WTC11 (cell line): ENCODE results near the gene OR10A6.

ENCODE experiments used
- ATF1 ChIP-seq: sonication (generic); formaldehyde crosslinking; IDR thresholded peaks from 2 replicates; pipeline ENCODE4 v1.8.1; 2023; ENCODE audit warnings: mild to moderate bottlenecking, moderate library complexity, missing genetic modification reagents
- CBFB ChIP-seq: sonication (generic); formaldehyde crosslinking; IDR thresholded peaks from 2 replicates; pipeline ENCODE4 v1.8.1; 2022; ENCODE audit warnings: mild to moderate bottlenecking, low read depth, missing genetic modification reagents
- CREB1 ChIP-seq: sonication (generic); formaldehyde crosslinking; IDR thresholded peaks from 2 replicates; pipeline ENCODE4 v1.8.0; 2023; ENCODE audit warnings: mild to moderate bottlenecking, missing genetic modification reagents
- FOXP4 ChIP-seq: sonication (generic); formaldehyde crosslinking; IDR thresholded peaks from 2 replicates; pipeline ENCODE4 v1.8.0; 2022; ENCODE audit warnings: mild to moderate bottlenecking, missing genetic modification reagents
- IRF2 ChIP-seq: sonication (generic); formaldehyde crosslinking; IDR thresholded peaks from 2 replicates; pipeline ENCODE4 v1.8.0; 2022; ENCODE audit warnings: low read depth, missing genetic modification reagents, borderline replicate concordance
- NFYB ChIP-seq: sonication (generic); formaldehyde crosslinking; conservative IDR thresholded peaks from 2 replicates; pipeline ENCODE4 v1.8.0; 2022; ENCODE audit warnings: low read depth, missing genetic modification reagents
- SMAD3 ChIP-seq: sonication (generic); formaldehyde crosslinking; IDR thresholded peaks from 2 replicates; pipeline ENCODE4 v1.8.0; 2022; ENCODE audit warnings: missing genetic modification reagents, mild to moderate bottlenecking, borderline replicate concordance
- SP1 ChIP-seq: sonication (generic); formaldehyde crosslinking; conservative IDR thresholded peaks from 2 replicates; pipeline ENCODE4 v1.8.1; 2022; ENCODE audit warnings: missing genetic modification reagents
- TCF7 ChIP-seq: sonication (generic); formaldehyde crosslinking; IDR thresholded peaks from 2 replicates; pipeline ENCODE4 v1.8.0; 2022; ENCODE audit warnings: mild to moderate bottlenecking, low read depth, missing genetic modification reagents, moderate library complexity
- TEAD4 ChIP-seq: sonication (generic); formaldehyde crosslinking; IDR thresholded peaks from 2 replicates; pipeline ENCODE4 v1.8.0; 2022; ENCODE audit warnings: mild to moderate bottlenecking, missing genetic modification reagents
- USF1 ChIP-seq: sonication (generic); formaldehyde crosslinking; IDR thresholded peaks from 2 replicates; pipeline ENCODE4 v1.8.0; 2022; ENCODE audit warnings: mild to moderate bottlenecking, missing genetic modification reagents
- TF ChIP-seq, protein P1 (sequence below): fragments of 200-600 bp; IDR thresholded peaks from 2 replicates; pipeline ENCODE4 v1.8.0; 2022; ENCODE audit warnings: antibody characterized with exemption
- TF ChIP-seq, protein P2 (sequence below): sonication (generic); formaldehyde crosslinking; IDR thresholded peaks from 2 replicates; pipeline ENCODE4 v1.8.1; 2023; ENCODE audit warnings: mild to moderate bottlenecking, missing genetic modification reagents, moderate library complexity
- TF ChIP-seq, protein P3 (sequence below): sonication (generic); formaldehyde crosslinking; conservative IDR thresholded peaks from 2 replicates; pipeline ENCODE4 v1.8.1; 2022; ENCODE audit warnings: mild to moderate bottlenecking, missing genetic modification reagents

DNA sequence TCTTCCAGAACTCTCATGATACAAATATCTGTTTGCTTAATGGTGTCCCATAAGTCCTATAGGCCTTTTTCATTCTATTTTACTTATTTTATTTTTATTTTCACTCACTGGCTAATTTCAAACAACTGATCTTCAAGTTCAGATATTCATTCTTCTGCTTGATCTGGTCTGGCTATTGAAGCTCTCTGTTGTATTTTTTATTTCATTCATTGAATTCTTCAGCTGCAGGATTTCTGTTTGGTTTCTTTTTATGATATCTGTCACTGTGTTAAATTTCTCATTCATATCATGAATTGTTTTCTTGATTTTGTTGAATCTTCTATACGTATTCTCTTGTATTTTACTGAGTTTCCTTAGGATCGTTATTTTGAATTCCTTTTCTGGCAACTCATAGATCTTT lies 13.1 kb upstream of the OR10A6 start:
- TF ChIP-seq CREB1, result no peak
- TF ChIP-seq, protein P1, sequence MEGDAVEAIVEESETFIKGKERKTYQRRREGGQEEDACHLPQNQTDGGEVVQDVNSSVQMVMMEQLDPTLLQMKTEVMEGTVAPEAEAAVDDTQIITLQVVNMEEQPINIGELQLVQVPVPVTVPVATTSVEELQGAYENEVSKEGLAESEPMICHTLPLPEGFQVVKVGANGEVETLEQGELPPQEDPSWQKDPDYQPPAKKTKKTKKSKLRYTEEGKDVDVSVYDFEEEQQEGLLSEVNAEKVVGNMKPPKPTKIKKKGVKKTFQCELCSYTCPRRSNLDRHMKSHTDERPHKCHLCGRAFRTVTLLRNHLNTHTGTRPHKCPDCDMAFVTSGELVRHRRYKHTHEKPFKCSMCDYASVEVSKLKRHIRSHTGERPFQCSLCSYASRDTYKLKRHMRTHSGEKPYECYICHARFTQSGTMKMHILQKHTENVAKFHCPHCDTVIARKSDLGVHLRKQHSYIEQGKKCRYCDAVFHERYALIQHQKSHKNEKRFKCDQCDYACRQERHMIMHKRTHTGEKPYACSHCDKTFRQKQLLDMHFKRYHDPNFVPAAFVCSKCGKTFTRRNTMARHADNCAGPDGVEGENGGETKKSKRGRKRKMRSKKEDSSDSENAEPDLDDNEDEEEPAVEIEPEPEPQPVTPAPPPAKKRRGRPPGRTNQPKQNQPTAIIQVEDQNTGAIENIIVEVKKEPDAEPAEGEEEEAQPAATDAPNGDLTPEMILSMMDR, result no peak
- TF ChIP-seq FOXP4 (CRISPR knock-in tag), result no peak
- TF ChIP-seq TCF7 (CRISPR knock-in tag), result no peak
- TF ChIP-seq IRF2 (CRISPR knock-in tag), result no peak
- no peak for TF ChIP-seq SMAD3 (CRISPR knock-in tag)
- TF ChIP-seq SP1 (CRISPR knock-in tag), result no peak
- TF ChIP-seq ATF1 (CRISPR knock-in tag), result no peak
- TF ChIP-seq CBFB (CRISPR knock-in tag), result no peak
- TF ChIP-seq, protein P2, sequence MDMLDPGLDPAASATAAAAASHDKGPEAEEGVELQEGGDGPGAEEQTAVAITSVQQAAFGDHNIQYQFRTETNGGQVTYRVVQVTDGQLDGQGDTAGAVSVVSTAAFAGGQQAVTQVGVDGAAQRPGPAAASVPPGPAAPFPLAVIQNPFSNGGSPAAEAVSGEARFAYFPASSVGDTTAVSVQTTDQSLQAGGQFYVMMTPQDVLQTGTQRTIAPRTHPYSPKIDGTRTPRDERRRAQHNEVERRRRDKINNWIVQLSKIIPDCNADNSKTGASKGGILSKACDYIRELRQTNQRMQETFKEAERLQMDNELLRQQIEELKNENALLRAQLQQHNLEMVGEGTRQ (CRISPR knock-in tag), result no peak
- no peak for TF ChIP-seq NFYB
- no peak for TF ChIP-seq USF1
- TF ChIP-seq TEAD4 (CRISPR knock-in tag), result no peak
- TF ChIP-seq, protein P3, sequence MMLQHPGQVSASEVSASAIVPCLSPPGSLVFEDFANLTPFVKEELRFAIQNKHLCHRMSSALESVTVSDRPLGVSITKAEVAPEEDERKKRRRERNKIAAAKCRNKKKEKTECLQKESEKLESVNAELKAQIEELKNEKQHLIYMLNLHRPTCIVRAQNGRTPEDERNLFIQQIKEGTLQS (CRISPR knock-in tag), result no peak
